Testis (tissue), 3 donors: ENCODE measurements around the gene TIPARP. TPM values are rescaled to one million over a fixed set of nuclear protein-coding genes. Genes with fewer than 3 reads are reported as not detected.

Experiments
- DNase-seq: peaks from one replicate; pipeline ENCODE4 v3.0.0-alpha.2; 2019
- H3K27ac ChIP-seq, 2 donors: fragments of 200-600 bp; sonication (generic); one replicate each; pipeline ENCODE4 v1.5.1; 2019
- H3K27me3 ChIP-seq: fragments of 200-600 bp; sonication (generic); one replicate; pipeline ENCODE4 v1.5.1; 2019
- H3K36me3 ChIP-seq: fragments of 200-600 bp; sonication (generic); one replicate; pipeline ENCODE4 v1.5.1; 2017; ENCODE audit warnings: low read depth; ENCODE audit errors: missing control alignments
- H3K4me1 ChIP-seq: fragments of 200-600 bp; sonication (generic); one replicate; pipeline ENCODE4 v1.5.1; 2019
- H3K4me3 ChIP-seq, 2 donors: fragments of 200-600 bp; sonication (generic); one replicate each; pipeline ENCODE4 v1.5.1; 2017 to 2019
- H3K9me3 ChIP-seq: fragments of 200-600 bp; sonication (generic); one replicate; pipeline ENCODE4 v1.5.1; 2017
- CTCF ChIP-seq, 3 experiments: fragments of 450-650 bp in 2 of 3; fragments of 200-600 bp in 1 of 3; sonication (generic) in 1 of 3; IDR thresholded peaks; one replicate each; pipeline ENCODE4 v1.5.1; 2016 to 2019; ENCODE audit warnings: antibody characterized with exemption in 3 of 3, mild to moderate bottlenecking in 2 of 3, moderate library complexity in 1 of 3
- POLR2A ChIP-seq: fragments of 450-650 bp; IDR thresholded peaks from one replicate; pipeline ENCODE4 v1.6.1; 2017; ENCODE audit warnings: antibody characterized with exemption, mild to moderate bottlenecking, moderate library complexity
- WGBS, 2 donors: methylation state at CpG; one replicate each; pipeline ENCODE4 v1.1.5; 2018; 5-methylcytosine and 5-hydroxymethylcytosine counted together
- intact Hi-C: fragments of 100-400 bp; cut with DNase I; formaldehyde crosslinking; loops from one replicate; pipeline ENCODE4 v1.15.1; 2023; ENCODE audit warnings: low total_unique reads
- polyA plus RNA-seq: library from polyadenylated mRNA; stranded (reverse); fragments of 350-450 nt; fragmentation: Illumina TruSeq; extraction: RNeasy Lipid Tissue Mini Kit (QIAGEN cat#74804); gene quantifications from one replicate; pipeline ENCODE4 v1.2.3, GENCODE V29; 2014; ENCODE audit warnings: low read depth, low replicate concordance; ENCODE audit not compliant: insufficient read depth
- total RNA-seq, 2 donors: library from RNA; depleted of rRNA; stranded (reverse); fragments of >200 nt; gene quantifications; one replicate each; pipeline ENCODE4 v1.2.3, GENCODE V29; 2016

Gene TIPARP
- total and polyA plus RNA-seq, 3 donors from 2014 or later = 67.2 to 115 (median 70.7) TPM

- intact Hi-C loops = loop anchor here (5.0 to 10.0 kb wide), 3 partner anchors 122 to 458 kb away; partner anchors contain the start of gene SSR3
These were observed 2.5 kb downstream of the TIPARP start for GRCh38 chr3:156676768-156677479.

GRCh38 chr3:156677536-156677935, 3.1 kb downstream of the TIPARP start:
- no peaks in the 10 kb centered on the region for H3K9me3 ChIP-seq
- intact Hi-C loops = loop anchor here (5.0 to 10.0 kb wide), 3 partner anchors 123 to 457 kb away; partner anchors contain the start of gene SSR3
- no peak for DNase-seq
- H3K4me3 ChIP-seq = peak overlapping the region in 1 of 2 donors; percentile 98
- 17 to 28% methylated on average over 2 of the region's 2 CpGs for WGBS, 2 donors
- H3K27ac ChIP-seq = no peak overlapping the region
- H3K4me1 ChIP-seq = peaks cover 16% of the 10 kb centered on the region
- H3K36me3 ChIP-seq = no peaks in the 10 kb centered on the region
- TF ChIP-seq CTCF (IDR thresholded peaks at IDR 0.05) (no peak), POLR2A (no peak)
- H3K27me3 ChIP-seq = no peaks in the 10 kb centered on the region

More at GRCh38 chr3:156676768-156677479, 2.5 kb downstream of the TIPARP start:
- Histone ChIP-seq H3K36me3 (no peaks in the 10 kb centered on the region), H3K27ac (no peak overlapping the region), H3K4me1 (peaks cover 16% of the 10 kb centered on the region), H3K9me3 (no peaks in the 10 kb centered on the region), H3K27me3 (no peaks in the 10 kb centered on the region), H3K4me3 (peak overlapping the region; percentile 95 to 98)
- DNase-seq = no peak
- TF ChIP-seq POLR2A (no peak), CTCF (IDR thresholded peaks at IDR 0.05) (no peak)
- 45 to 49% methylated on average over 3 of the region's 3 CpGs for WGBS, 2 donors

GRCh38 chr3:156678197-156678596, 3.8 kb downstream of the TIPARP start:
- Histone ChIP-seq H3K27me3 (no peaks in the 10 kb centered on the region), H3K27ac (no peak overlapping the region), H3K36me3 (no peaks in the 10 kb centered on the region), H3K4me1 (peaks cover 16% of the 10 kb centered on the region), H3K4me3 (no peak overlapping the region), H3K9me3 (no peaks in the 10 kb centered on the region)
- 67 to 88% methylated on average over 2 of the region's 2 CpGs for WGBS, 2 donors
- intact Hi-C loops = loop anchor here (5.0 to 10.0 kb wide), 3 partner anchors 123 to 457 kb away; partner anchors contain the start of gene SSR3
- TF ChIP-seq POLR2A = no peak
- TF ChIP-seq CTCF (IDR thresholded peaks at IDR 0.05) = no peak
- DNase-seq = no peak

GRCh38 chr3:156680243-156680914, 6.0 kb downstream of the TIPARP start:
- intact Hi-C loops = no loop called here
- Histone ChIP-seq H3K4me3 (no peak overlapping the region), H3K4me1 (peaks cover 20% of the 10 kb centered on the region), H3K27ac (no peak overlapping the region), H3K36me3 (no peaks in the 10 kb centered on the region), H3K9me3 (no peaks in the 10 kb centered on the region), H3K27me3 (no peaks in the 10 kb centered on the region)
- 90 to 99% methylated on average over 2 of the region's 2 CpGs for WGBS, 2 donors
- no peak for DNase-seq
- TF ChIP-seq POLR2A (no peak), CTCF (IDR thresholded peaks at IDR 0.05) (no peak)
